ENCODE measurements around the gene ZFHX3.

GRCh38 chr16:72847187-72848027 is 200.5 kb downstream of the ZFHX3 start:
- TF ChIP-seq CTCF (IDR thresholded peaks at IDR 0.05) = peak in 10 of 12 donors; percentile 13 to 62 (median 42)
- no peak for TF ChIP-seq POLR2A (IDR thresholded peaks at IDR 0.05)

All from heart left ventricle (tissue), 13 donors.